Esophagus muscularis mucosa (tissue), 4 donors: ENCODE measurements around the gene YBX1. TPM values are rescaled to one million over a fixed set of nuclear protein-coding genes. Genes with fewer than 3 reads are reported as not detected.
"Not testable (repeated sequence)": the region's sequence is repeated elsewhere in the genome, so short reads cannot be mapped to it uniquely, and the experiment has no call there.

Experiments used
- DNase-seq: peaks from one replicate; pipeline ENCODE4 v3.0.0-alpha.2; 2017; ENCODE audit errors: extremely low spot score
- H3K27ac ChIP-seq, 4 donors: fragments of 200-600 bp; sonication (generic); replicated peaks in 1 of 4; 1 replicate in 3 of 4; 2 replicates in 1 of 4; pipeline ENCODE4 v1.5.1; 2016 to 2019; ENCODE audit warnings: mild to moderate bottlenecking in 1 of 4
- H3K27me3 ChIP-seq, 4 donors: fragments of 200-600 bp; sonication (generic); one replicate each; pipeline versions ENCODE4 v1.5.1 to v1.6.0; 2016 to 2019
- H3K36me3 ChIP-seq, 4 donors: fragments of 200-600 bp; sonication (generic); one replicate each; pipeline ENCODE4 v1.5.1; 2016 to 2019
- H3K4me1 ChIP-seq, 4 donors: fragments of 200-600 bp; sonication (generic); one replicate each; pipeline ENCODE4 v1.5.1; 2016 to 2019
- H3K4me3 ChIP-seq, 4 donors: fragments of 200-600 bp; sonication (generic); 1 replicate in 2 of 4; 2 replicates in 2 of 4; pipeline ENCODE4 v1.5.1; 2016 to 2019; ENCODE audit warnings: mild to moderate bottlenecking in 4 of 4, moderate library complexity in 1 of 4
- H3K9me3 ChIP-seq, 4 donors: fragments of 200-600 bp; sonication (generic); 1 replicate in 3 of 4; 2 replicates in 1 of 4; pipeline ENCODE4 v1.5.1; 2016 to 2019
- CTCF ChIP-seq, 3 experiments: fragments of 200-600 bp in 2 of 3; fragments of 450-650 bp in 1 of 3; sonication (generic) in 2 of 3; IDR thresholded peaks; one replicate each; pipeline ENCODE4 v1.5.1; 2017 to 2019; ENCODE audit warnings: antibody characterized with exemption in 3 of 3, mild to moderate bottlenecking in 2 of 3, moderate library complexity in 1 of 3
- EP300 ChIP-seq: sonication (generic); formaldehyde crosslinking; IDR thresholded peaks from one replicate; pipeline ENCODE4 v1.6.1; 2017; ENCODE audit warnings: antibody characterized with exemption
- POLR2A ChIP-seq: fragments of 450-650 bp; IDR thresholded peaks from one replicate; pipeline ENCODE4 v1.6.1; 2017; ENCODE audit warnings: antibody characterized with exemption, moderate library complexity, mild to moderate bottlenecking, low read depth
- POLR2AphosphoS5 ChIP-seq, 2 donors: sonication (generic); formaldehyde crosslinking; IDR thresholded peaks; one replicate each; pipeline ENCODE4 v1.6.1; 2017; ENCODE audit warnings: antibody characterized with exemption in 2 of 2
- WGBS: methylation state at CpG from one replicate; pipeline ENCODE4 v1.1.5; 2018; 5-methylcytosine and 5-hydroxymethylcytosine counted together
- intact Hi-C: fragments of 100-400 bp; cut with DNase I; formaldehyde crosslinking; loops from one replicate; pipeline ENCODE4 v1.15.1; 2023
- total RNA-seq, 4 donors: library from RNA; depleted of rRNA; stranded (reverse); fragments of >200 nt; gene quantifications; one replicate each; pipeline versions ENCODE4 v1.1.0 to v1.2.1, GENCODE V29; 2016

YBX1 gene
- total RNA-seq, 4 donors from 2014 or later = 778 to 889 (median 812) TPM

GRCh38 chr1:42679364-42679983, 2.7 kb upstream of the YBX1 start:
- H3K9me3 ChIP-seq = no peaks in the 10 kb centered on the region
- H3K4me3 ChIP-seq = no peak overlapping the region
- H3K36me3 ChIP-seq = peaks cover 3 to 28% (median 19%) of the 10 kb centered on the region in 4 donors
- 86% methylated on average over 10 of the region's 10 CpGs for WGBS
- no peaks in the 10 kb centered on the region for H3K27me3 ChIP-seq
- no peak overlapping the region for H3K27ac ChIP-seq
- peaks cover 26 to 35% (median 31%) of the 10 kb centered on the region in 4 donors for H3K4me1 ChIP-seq
- DNase-seq = no peak
- intact Hi-C loops = no loop called here
- TF ChIP-seq EP300 (no peak), POLR2A (no peak), CTCF (IDR thresholded peaks at IDR 0.05) (no peak), POLR2AphosphoS5 (IDR thresholded peaks at IDR 0.05) (no peak)

DNA sequence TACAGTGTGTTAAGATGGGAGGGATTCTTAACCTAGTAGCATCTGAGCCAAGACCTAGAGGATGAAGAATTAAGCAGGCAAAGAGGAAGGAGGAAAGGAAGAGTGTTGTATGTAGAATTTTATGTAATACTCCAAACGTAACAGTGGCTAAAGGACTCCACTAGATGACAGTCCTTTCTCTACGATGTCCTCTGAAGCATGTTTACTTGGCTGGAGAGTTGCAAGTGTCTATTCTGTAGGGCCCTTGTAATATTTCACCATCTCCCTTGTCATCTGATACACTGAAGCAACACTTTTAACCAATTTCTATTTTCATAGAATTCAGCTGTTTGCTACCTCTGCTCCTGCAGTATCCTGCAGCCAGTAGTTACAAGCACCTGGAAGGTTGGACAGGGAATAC, 2.2 kb upstream of the YBX1 start:
- 72% methylated on average over 2 of the region's 2 CpGs for WGBS
- peaks cover 3 to 22% (median 15%) of the 10 kb centered on the region in 4 donors for H3K36me3 ChIP-seq
- no peaks in the 10 kb centered on the region for H3K9me3 ChIP-seq
- H3K27ac ChIP-seq = no peak overlapping the region
- no peak overlapping the region for H3K4me3 ChIP-seq
- no peak for TF ChIP-seq POLR2AphosphoS5 (IDR thresholded peaks at IDR 0.05)
- no peak for TF ChIP-seq POLR2A
- TF ChIP-seq CTCF (IDR thresholded peaks at IDR 0.05) = no peak
- no peak for TF ChIP-seq EP300
- intact Hi-C loops = loop anchor here (10.0 kb wide), 2 partner anchors 215 to 345 kb away; partner anchors contain the start of genes CCDC30 and FOXJ3
- H3K4me1 ChIP-seq = peaks cover 32 to 38% (median 34%) of the 10 kb centered on the region in 4 donors
- H3K27me3 ChIP-seq = no peaks in the 10 kb centered on the region
- DNase-seq = no peak

DNA sequence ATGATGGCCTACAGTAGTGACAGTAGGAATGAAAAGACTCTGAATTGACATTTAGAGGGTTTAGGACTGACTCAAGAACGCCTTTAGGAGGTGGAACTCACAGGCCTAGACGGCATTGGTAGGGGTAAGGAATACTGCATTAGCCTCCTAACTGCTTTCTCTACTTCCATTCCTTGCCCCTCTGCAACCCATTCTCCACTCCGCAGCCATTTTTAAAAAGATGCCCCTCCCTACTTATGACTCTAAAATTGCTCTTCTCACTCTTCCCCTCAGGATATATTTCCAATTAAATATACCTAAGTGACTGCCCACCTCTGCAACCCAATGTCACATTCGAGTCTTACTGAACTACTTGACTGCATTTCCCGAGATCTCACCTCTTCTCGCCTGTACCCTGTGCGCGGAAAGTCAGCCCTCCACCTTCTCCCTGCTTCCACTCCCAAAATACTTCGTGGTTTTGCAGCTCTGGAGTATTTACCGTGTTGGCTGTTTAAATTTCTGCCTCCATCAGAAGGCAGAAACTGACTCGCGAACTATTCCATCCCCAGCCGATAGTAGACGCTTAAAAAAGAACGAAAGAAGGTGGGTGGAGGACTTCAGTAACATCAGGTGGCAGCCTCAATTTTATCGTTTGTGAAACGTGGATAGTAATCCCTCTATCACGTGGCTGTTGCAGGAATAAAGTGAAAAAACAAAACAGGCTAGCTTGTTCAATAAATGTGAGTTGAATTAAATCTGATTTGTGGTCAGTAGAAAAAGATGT, 1.1 kb upstream of the YBX1 start:
- H3K27ac ChIP-seq = peak overlapping the region; percentile 96 to 99 (median 98)
- H3K9me3 ChIP-seq = no peaks in the 10 kb centered on the region
- DNase-seq = no peak
- 4% methylated on average over 18 of the region's 18 CpGs for WGBS
- intact Hi-C loops = loop anchor here (10.0 kb wide), 2 partner anchors 216 to 346 kb away; partner anchors contain the start of genes CCDC30 and FOXJ3
- no peaks in the 10 kb centered on the region for H3K27me3 ChIP-seq
- H3K4me1 ChIP-seq = peaks cover 42 to 48% (median 45%) of the 10 kb centered on the region in 4 donors
- H3K36me3 ChIP-seq = peaks cover 0 to 14% (median 6%) of the 10 kb centered on the region in 4 donors
- TF ChIP-seq POLR2AphosphoS5 (IDR thresholded peaks at IDR 0.05) (no peak), POLR2A (no peak), CTCF (IDR thresholded peaks at IDR 0.05) (no peak), EP300 (no peak)
- H3K4me3 ChIP-seq = peak overlapping the region; percentile 95 to 98 (median 96)

- Histone ChIP-seq H3K27ac (peak overlapping the region; percentile 96 to 99 (median 98)), H3K36me3 (peaks cover 0 to 16% (median 2%) of the 10 kb centered on the region in 4 donors), H3K4me3 (peak overlapping the region; percentile 95 to 98 (median 96)), H3K4me1 (peaks cover 55 to 61% (median 58%) of the 10 kb centered on the region in 4 donors)
- not testable (repeated sequence) for H3K9me3 ChIP-seq, DNase-seq, H3K27me3 ChIP-seq
- WGBS = 4% methylated on average over 5 of the region's 33 CpGs
- intact Hi-C loops = loop anchor here (2.0 to 10.0 kb wide), 3 partner anchors 74 to 348 kb away; partner anchors contain the start of genes CCDC30 and FOXJ3
Observed at GRCh38 chr1:42682484-42682738, 193 bp downstream of the YBX1 start.
